DLD1 (cell line): ENCODE measurements around the gene EVA1C.
"Not testable (repeated sequence)": the region's sequence is repeated elsewhere in the genome, so short reads cannot be mapped to it uniquely, and the experiment has no call there.

ENCODE experiments used
- in situ Hi-C: cut with HindIII; loops from 2 replicates; pipeline ENCODE4 v1.10.0; 2017; ENCODE audit warnings: low sequenced_read_pairs

The EVA1C gene

GRCh38 chr21:32520875-32521735 is 108.6 kb downstream of the EVA1C start:
- in situ Hi-C loops, result loop anchor here (25.0 kb wide), 1 partner anchor 109 kb away; the partner anchor contains the start of gene EVA1C

- in situ Hi-C loops, result loop anchor here (25.0 kb wide), 1 partner anchor 110 kb away; the partner anchor contains the start of gene EVA1C
Observed at GRCh38 chr21:32521736-32522355, 109.3 kb downstream of the EVA1C start.

DNA sequence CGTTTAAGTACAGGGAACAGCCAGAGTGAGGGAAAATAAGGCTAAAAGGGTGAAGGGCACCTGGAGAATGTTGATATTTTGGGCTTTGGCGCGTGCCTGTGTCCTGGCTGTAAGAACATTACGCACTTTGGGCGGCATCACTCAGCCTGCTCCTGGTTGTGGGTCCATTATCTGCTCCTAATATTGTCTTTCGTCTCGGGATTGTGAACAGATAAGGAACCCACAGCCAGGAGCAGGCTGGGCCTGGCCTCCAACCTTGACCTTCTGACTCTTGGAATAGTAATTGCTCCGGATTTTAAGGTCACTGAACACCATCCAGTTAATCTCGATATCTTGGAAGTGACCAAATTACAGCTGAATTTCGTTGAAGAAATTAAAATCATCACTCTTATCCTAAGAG is 111.0 kb downstream of the EVA1C start:
- in situ Hi-C loops, result loop anchor here (25.0 kb wide), 1 partner anchor 111 kb away; the partner anchor contains the start of gene EVA1C

DNA sequence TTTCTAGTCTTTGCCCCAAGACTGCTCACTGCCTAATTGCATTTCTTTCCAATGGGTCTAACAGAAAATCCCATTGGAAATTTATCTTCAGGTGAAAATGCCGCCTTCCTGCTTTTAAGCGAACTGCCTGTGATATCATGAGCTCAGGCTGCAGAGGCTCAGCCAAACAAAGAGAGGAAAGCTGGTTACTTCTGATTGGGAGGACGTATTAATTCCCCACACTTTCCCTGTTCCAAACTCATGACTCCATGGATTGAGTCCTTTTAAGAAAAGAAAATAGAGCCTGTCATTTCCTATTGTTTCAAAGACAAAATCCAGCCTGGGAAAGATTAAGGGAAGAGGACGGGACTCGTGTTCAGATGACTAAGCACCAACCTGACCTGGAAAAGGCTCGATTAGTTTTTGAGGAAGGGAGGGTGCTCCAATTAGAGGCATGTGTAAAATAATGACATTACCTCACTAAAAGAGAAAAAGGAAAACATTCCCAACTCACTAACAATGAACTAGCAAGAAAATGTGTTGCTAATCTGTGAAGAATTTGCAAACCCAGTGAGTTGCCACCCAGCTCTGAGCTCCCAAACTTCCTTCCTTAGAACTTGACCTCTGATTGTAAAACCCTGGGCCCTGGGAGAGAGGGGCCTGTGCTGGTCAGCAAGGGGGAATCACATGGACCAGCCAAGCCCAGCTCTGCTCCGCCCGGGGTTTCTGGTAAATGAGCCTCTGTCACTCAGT is 111.6 kb downstream of the EVA1C start:
- in situ Hi-C loops, result loop anchor here (25.0 kb wide), 1 partner anchor 112 kb away; the partner anchor contains the start of gene EVA1C

DNA sequence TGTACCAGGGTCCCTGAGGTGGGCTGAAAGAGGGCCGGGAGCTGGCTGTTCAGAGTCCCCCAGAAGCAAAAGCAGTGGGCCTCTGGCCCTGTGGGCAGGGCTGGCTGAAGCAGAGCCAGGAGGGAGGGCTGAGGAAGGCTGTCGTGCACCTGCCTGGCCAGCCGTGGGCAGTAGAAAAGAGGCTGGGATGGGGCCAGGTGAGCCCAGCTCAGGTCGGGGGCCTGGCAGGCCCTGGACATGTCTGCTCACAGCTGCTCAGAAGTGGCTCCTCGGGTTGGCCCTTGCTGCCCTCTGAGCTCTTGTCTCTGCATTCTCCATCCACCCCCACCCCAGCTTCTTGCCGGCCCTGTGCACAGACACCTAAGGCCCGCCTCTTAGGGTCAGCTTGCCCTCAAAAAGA is 112.8 kb downstream of the EVA1C start:
- in situ Hi-C loops, result no loop called here

DNA sequence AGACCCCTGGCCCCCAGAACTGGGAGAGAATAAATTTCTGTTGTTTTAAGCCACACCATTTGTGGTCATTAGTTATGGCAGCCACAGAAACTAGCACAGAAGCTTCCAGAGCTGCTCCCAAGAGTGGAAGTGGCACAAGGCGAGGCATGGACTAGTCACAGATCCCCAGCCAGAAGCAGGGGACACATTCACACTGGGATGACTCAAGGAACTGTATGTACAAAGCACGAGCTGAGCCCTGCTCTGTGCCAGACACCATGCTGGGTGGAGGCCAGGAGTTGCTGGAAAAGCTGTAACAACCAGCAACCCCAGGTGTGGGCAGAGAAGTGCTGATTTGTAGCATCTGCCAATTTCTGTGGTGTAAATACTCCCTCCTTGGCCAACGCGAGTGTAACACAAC is 117.2 kb downstream of the EVA1C start:
- in situ Hi-C loops, result no loop called here

- in situ Hi-C loops, result not testable (repeated sequence)
Observed at GRCh38 chr21:32530809-32531208, 118.3 kb downstream of the EVA1C start.

DNA sequence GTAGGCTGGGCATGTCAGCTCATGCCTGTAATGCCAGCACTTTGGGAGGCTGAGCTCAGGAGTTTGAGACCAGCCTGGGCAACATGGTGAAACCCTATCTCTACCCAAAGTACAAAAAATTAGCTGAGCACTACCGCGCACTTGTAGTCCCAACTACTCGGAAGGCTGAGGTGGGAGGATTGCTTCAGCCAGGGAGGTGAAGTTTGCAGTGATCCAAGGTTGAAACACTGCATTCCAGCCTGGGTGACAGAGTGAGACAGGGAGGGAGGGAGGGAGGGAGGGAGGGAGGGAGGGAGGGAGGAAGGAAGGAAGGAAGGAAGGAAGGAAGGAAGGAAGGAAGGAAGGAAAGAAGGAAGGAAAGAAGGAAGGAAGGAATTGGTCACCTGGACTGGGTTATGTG is 119.1 kb downstream of the EVA1C start:
- in situ Hi-C loops, result not testable (repeated sequence)

GRCh38 chr21:32532636-32533035 is 120.1 kb downstream of the EVA1C start:
- in situ Hi-C loops, result no loop called here

- in situ Hi-C loops, result no loop called here
Observed at GRCh38 chr21:32533053-32533452, 120.5 kb downstream of the EVA1C start.

DNA sequence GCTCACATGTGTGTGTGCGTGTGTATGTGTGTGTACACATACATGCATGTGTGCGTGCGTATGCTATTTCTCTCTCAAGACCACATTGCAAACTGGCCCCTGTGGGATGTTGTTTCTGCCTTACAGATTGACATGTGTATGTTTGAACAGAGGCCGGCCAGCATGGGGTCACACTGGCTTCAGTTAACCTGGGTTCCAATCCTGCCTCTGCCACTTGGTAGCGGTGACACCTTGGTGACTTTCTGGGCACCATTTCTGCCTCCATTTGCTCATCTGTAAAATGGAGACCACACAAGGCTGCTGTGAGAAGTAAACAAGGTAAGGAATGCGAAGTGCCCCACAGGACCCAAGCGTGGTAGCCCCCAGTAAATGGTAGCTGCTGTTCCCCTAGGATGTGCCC is 121.1 kb downstream of the EVA1C start:
- in situ Hi-C loops, result no loop called here

DNA sequence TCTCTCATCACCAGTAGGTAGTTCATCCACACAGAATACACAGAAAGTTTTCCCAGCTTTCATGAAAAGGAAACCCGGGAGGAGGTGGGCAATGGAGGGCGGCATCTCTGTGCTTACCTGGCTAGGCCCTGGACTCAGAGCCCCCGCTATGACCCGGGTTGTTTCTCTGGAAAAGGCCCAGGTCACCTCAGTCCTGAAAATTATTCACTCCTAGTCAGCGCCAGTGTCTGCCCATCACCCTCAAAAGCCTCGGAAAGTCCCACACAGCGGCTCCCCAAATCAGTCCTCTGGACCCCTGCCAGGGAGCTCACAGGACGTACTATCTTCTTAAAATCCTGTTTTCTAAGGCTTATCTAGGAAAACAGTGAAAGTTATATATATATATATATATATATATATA is 121.6 kb downstream of the EVA1C start:
- in situ Hi-C loops, result no loop called here

DNA sequence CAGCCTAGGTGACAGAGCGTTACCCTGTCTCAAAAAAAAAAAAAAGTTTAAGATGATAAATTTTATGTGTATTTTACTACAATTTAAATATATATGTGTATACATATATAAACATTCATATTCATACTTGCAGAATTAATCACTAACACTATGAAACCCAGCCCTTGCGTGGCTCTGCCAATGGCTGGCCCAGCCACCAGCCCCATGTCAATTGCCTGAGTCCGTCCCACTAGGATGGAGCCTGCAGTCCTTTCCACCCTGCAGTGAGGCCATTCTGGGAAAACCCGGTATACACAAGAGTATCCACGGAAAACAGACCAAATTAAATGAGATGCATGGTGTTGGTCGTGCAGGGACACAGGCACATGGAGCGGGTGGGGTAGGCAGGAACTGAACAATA is 123.1 kb downstream of the EVA1C start:
- in situ Hi-C loops, result no loop called here

DNA sequence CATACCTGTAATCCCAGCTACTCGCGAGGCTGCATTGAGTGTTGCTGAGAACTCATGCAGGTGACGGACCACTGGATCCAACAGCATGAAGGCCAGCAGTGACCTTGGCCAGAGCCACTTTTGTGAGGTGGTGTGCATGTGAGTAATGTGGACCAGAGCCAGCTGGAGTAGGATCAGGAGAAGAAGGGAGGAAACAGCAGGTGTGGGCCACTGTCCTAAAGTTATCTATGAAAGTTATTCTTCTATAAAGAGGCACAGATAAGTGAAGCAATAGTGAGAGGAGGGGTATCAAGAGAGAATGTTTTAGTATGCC is 125.0 kb downstream of the EVA1C start:
- in situ Hi-C loops, result no loop called here

- in situ Hi-C loops, result no loop called here
Observed at GRCh38 chr21:32538147-32538792, 125.8 kb downstream of the EVA1C start.

DNA sequence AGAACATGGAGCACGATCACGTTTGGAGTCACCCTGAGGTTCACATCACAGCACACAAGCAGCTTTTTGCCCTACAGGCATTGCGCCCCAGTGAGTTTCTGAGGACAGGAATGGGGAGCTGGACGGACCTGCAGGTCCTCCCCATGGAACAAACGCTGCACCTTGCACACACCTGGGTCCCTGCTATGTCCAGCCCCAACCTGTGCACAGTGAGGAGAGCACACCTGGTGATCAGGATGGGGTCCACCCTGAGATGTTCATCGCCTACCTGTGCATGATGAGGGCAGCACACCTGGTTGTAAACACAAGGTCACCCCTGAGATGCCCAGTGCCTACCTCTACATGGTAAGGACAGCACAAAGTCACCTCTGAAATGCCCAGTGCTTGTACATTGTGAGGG is 126.9 kb downstream of the EVA1C start:
- in situ Hi-C loops, result no loop called here

DNA sequence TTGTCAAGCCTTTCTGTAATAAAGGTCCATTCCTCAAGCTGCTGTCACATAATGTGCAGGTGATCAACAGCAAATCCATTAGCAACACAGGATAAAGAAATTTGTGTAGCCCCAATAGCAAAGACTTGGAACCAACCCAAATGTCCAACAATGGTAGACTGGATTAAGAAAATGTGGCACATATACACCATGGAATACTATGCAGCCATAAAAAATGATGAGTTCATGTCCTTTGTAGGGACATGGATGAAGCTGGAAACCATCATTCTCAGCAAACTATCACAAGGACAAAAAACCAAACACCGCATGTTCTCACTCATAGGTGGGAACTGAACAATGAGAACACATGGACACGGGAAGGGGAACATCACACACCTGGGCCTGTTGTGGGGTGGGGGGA is 130.6 kb downstream of the EVA1C start:
- in situ Hi-C loops, result not testable (repeated sequence)

- in situ Hi-C loops, result no loop called here
Observed at GRCh38 chr21:32543975-32544374, 131.5 kb downstream of the EVA1C start.

DNA sequence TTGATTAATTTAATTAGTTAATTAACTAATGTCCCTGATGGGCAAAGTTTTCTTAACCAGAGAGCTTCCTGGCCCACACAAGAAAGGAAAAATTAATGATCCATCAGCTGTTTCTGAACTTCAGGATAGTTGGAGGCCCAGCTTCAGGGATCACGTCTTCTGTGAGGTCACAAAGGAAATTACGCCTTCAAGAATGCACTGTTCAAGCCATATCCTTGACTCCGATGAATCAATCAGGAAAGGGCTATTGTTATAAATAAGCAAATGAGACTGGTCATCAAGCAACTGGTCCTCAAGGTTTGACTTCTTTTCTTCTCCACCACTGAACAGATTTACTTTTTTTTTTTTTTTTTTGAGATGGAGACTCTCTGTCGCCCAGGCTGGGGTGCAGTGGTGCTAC is 132.2 kb downstream of the EVA1C start:
- in situ Hi-C loops, result no loop called here

DNA sequence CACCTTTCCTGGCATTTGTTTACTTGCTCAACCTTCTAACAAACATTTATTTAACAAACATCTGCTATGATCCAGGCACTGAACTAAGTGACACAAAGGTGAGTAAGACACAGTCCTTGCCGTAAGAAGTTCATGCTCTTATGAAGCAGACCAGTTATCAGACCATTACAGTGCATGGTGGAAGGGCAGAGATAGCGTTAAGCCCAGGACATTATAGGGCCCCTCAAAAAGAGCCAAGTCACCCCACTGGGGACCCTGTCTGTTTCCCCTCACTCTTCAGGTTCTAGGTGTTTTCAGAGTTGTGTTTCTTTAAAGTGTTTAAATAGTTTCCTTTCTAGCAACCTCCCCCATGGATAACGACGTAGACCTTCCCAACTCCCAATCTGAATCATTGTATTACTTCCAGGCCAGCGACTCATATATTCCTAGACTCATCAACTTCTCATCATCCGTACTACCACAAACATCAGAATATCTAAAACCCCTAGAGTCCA is 133.5 kb downstream of the EVA1C start:
- in situ Hi-C loops, result no loop called here

- in situ Hi-C loops, result no loop called here
Observed at GRCh38 chr21:32547018-32547417, 134.5 kb downstream of the EVA1C start.
